Cerebellar cortex (tissue), 1 donor: ENCODE results near the gene BCAS1.
"Not testable (repeated sequence)": the region's sequence is repeated elsewhere in the genome, so short reads cannot be mapped to it uniquely, and the experiment has no call there.

Source experiments
- DNase-seq: peaks from one replicate; pipeline ENCODE4 v3.0.0-alpha.2; 2015; ENCODE audit warnings: low spot score

Gene BCAS1

DNA sequence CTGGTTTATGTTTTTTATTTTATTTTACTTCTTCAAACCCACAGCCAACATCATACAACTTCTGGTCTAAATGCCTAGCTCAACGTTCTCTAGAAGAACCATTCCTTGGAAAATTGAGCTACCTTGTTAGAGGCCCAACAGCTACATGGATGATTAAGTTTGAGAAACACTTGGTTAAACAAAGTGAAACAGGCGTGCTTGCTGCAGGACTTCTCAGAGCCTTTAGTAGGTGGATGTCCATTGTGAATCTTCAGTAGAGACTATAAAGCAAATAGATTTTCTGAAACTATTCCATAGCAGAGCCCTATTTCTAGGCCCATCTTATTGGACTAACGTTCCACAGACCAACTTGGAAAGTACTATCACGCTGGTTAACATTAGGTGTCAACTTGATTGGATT is 51.3 kb downstream of the BCAS1 start:
- DNase-seq = no peak

DNA sequence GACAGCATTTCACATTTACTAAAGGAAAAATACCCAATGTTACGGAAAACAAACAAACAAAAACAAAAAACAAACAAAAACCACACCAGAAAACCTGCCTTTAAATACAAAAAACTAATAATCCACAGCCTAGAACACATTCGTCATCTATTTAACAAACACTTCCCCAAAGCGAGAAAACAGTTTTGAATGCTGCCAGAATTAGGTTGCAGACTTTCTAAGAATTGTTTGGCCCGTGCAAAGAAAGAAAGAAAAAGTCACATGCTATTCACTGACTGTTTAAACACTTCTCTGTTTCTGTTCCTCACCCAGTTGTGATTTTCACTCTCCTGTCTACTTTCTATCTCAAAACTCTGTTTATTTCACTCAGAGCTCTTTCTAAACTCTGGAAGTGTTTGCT is 52.5 kb downstream of the BCAS1 start:
- no peak for DNase-seq

DNA sequence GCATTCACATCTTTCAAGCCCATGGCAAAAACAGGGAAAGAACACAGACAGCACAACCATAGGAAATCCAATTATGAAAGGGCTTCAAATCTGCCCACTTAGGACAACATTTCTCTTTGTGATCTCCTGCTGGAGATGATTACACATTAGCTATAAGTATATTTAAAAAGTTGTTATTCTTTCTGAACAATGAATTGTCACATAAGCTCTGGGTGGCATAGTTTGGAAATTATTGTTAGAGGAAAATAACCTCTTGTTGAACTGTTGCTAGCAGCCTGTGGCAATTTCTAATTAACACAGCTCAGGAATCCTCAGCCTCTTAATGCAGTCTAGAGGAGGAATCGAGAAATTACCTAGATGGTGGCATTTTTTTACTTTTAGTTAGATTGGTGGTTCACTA is 54.9 kb downstream of the BCAS1 start:
- no peak for DNase-seq

- no peak for DNase-seq
Observed at GRCh38 chr20:54014293-54014926, 56.0 kb downstream of the BCAS1 start.

DNA sequence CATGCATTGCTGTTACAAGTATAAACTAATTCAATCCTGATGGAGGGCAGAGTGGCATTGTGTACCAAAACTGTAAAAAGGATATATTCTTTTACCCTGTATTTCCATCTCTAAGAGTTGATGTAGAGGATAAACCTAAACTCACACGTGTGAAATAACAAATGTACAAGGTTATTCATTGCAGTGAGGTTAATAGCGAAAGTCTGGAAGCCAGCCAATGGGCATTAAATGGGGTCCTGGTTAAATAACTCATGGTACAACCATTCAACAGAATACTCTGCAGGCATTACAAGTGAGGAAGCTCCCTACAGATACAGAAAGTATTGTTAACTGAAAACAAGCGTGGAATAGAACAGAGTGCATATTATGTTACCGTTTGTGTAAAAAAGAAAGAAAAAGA is 56.9 kb downstream of the BCAS1 start:
- no peak for DNase-seq

- DNase-seq = no peak
Observed at GRCh38 chr20:54011346-54011745, 59.0 kb downstream of the BCAS1 start.

GRCh38 chr20:54006216-54006615 is 64.2 kb downstream of the BCAS1 start:
- DNase-seq = not testable (repeated sequence)

GRCh38 chr20:54005524-54005923 is 64.9 kb downstream of the BCAS1 start:
- DNase-seq = no peak

- DNase-seq = no peak
Observed at GRCh38 chr20:54004445-54004844, 65.9 kb downstream of the BCAS1 start.

GRCh38 chr20:54002741-54003140 is 67.7 kb downstream of the BCAS1 start:
- DNase-seq = no peak

- DNase-seq = no peak
Observed at GRCh38 chr20:54002056-54002575, 68.3 kb downstream of the BCAS1 start.

- DNase-seq = no peak
Observed at GRCh38 chr20:54000914-54001313, 69.5 kb downstream of the BCAS1 start.

- DNase-seq = no peak
Observed at GRCh38 chr20:54000262-54000661, 70.1 kb downstream of the BCAS1 start.

- DNase-seq = no peak
Observed at GRCh38 chr20:53999077-53999476, 71.3 kb downstream of the BCAS1 start.

- no peak for DNase-seq
Observed at GRCh38 chr20:53996584-53997486, 73.6 kb downstream of the BCAS1 start.

- DNase-seq = no peak
Observed at GRCh38 chr20:53995949-53996348, 74.4 kb downstream of the BCAS1 start.

- no peak for DNase-seq
Observed at GRCh38 chr20:53994088-53994487, 76.3 kb downstream of the BCAS1 start.

DNA sequence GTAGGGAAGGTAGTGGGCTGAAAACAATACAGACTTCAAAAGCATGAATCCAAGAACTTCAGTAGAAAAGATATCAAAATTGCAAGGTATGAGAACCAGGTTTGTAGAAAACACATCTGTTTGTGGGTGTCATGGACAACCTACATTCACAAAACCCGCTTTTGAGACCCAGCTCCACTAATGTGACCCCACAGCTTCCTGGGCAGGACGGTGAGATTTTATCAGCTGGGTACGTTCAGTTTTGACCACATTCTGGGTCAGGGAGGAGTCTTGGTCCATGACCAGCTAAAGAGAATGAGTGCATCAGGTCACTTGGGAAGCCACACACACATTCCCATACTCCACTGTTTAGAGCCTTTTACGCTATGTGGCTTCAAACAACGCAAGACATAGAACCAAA is 77.1 kb downstream of the BCAS1 start:
- no peak for DNase-seq

- DNase-seq = no peak
Observed at GRCh38 chr20:53990768-53991450, 79.5 kb downstream of the BCAS1 start.

DNA sequence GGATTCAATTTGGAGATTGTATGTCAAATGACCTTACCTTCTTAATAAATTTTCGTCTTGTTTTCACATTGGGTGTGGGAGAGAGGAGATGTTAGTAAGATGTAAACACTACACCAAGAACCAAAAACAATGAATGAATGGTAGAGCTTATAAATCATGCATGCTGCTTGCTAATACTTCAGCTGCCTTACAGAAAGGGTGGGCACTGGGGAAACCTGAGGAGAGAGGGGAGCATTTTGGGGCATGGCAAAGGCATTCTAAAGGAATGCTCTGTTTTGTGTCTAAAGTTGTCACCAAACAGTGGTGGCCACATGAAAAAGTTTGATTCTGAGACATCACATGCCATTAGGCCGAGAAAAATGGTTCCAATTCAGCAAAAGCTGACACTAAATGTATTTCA is 80.4 kb downstream of the BCAS1 start:
- no peak for DNase-seq

- no peak for DNase-seq
Observed at GRCh38 chr20:53989401-53989800, 81.0 kb downstream of the BCAS1 start.

- DNase-seq = no peak
Observed at GRCh38 chr20:53986037-53986650, 84.2 kb downstream of the BCAS1 start.
